Keratinocyte (primary cell): Measurements from ENCODE around the gene HOXA6.

ENCODE experiments used
- EZH2 ChIP-seq: IDR thresholded peaks from one replicate; pipeline ENCODE4 v1.6.1; 2012; ENCODE audit warnings: inconsistent platforms, mild to moderate bottlenecking, low read length, moderate library complexity
- TF ChIP-seq, protein P1 (sequence below), 3 experiments: IDR thresholded peaks in 1 of 3; conservative IDR thresholded peaks in 1 of 3; optimal IDR thresholded peaks in 1 of 3; 2 replicates in 2 of 3; 3 replicates in 1 of 3; pipeline versions ENCODE3 to v1.5.1; 2011; ENCODE audit warnings: low read length in 3 of 3, mild to moderate bottlenecking in 3 of 3, moderate library complexity in 2 of 3, control low read depth in 1 of 3, inconsistent platforms in 1 of 3; ENCODE audit not compliant: insufficient read depth in 2 of 3; ENCODE audit errors: extremely low read depth in 1 of 3

GRCh38 chr7:27105301-27106031 lies 42.1 kb downstream of the HOXA6 start:
- TF ChIP-seq, protein P1, sequence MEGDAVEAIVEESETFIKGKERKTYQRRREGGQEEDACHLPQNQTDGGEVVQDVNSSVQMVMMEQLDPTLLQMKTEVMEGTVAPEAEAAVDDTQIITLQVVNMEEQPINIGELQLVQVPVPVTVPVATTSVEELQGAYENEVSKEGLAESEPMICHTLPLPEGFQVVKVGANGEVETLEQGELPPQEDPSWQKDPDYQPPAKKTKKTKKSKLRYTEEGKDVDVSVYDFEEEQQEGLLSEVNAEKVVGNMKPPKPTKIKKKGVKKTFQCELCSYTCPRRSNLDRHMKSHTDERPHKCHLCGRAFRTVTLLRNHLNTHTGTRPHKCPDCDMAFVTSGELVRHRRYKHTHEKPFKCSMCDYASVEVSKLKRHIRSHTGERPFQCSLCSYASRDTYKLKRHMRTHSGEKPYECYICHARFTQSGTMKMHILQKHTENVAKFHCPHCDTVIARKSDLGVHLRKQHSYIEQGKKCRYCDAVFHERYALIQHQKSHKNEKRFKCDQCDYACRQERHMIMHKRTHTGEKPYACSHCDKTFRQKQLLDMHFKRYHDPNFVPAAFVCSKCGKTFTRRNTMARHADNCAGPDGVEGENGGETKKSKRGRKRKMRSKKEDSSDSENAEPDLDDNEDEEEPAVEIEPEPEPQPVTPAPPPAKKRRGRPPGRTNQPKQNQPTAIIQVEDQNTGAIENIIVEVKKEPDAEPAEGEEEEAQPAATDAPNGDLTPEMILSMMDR (optimal IDR thresholded peaks at IDR 0.05 in 1 of 3, IDR thresholded peaks at IDR 0.05 in 1 of 3, conservative IDR thresholded peaks at IDR 0.05 in 1 of 3; ENCODE audit: extremely low read depth in 1 of 3, insufficient read depth in 2 of 3, low read length in 3 of 3), result no peak
- TF ChIP-seq EZH2, result no peak
